CD14-positive monocyte (primary cell): ENCODE measurements around the gene ENTHD1. TPM values are rescaled to one million over a fixed set of nuclear protein-coding genes. Genes with fewer than 3 reads are reported as not detected.

Source experiments
- DNase-seq, 3 donors: peaks; one replicate each; pipeline ENCODE4 v3.0.0-alpha.2; 2011 to 2022
- H2AFZ ChIP-seq: 2 replicates; pipeline ENCODE4 v1.6.0; 2012; ENCODE audit warnings: mild to moderate bottlenecking, low read depth, low read length, inconsistent platforms; ENCODE audit not compliant: insufficient read depth, poor library complexity, severe bottlenecking
- H3K27ac ChIP-seq, 2 donors: 1 replicate in 1 of 2; 2 replicates in 1 of 2; pipeline ENCODE4 v1.5.1; 2012 to 2013; ENCODE audit warnings: low read length in 2 of 2, control low read depth in 1 of 2, inconsistent platforms in 1 of 2, low read depth in 1 of 2, mild to moderate bottlenecking in 1 of 2
- H3K27me3 ChIP-seq, 2 donors: one replicate each; pipeline versions ENCODE4 v1.6.0 to v1.6.1; 2011 to 2013; ENCODE audit warnings: low read length in 2 of 2; ENCODE audit not compliant: control insufficient read depth in 2 of 2, insufficient read depth in 2 of 2
- H3K36me3 ChIP-seq, 2 donors: replicated peaks in 1 of 2; 1 replicate in 1 of 2; 2 replicates in 1 of 2; pipeline versions ENCODE4 v1.5.1 to v1.6.1; 2012 to 2013; ENCODE audit warnings: low read length in 2 of 2, control low read depth in 1 of 2, inconsistent platforms in 1 of 2, mild to moderate bottlenecking in 1 of 2; ENCODE audit not compliant: insufficient read depth in 2 of 2, control insufficient read depth in 1 of 2
- H3K4me1 ChIP-seq, 2 donors: 1 replicate in 1 of 2; 2 replicates in 1 of 2; pipeline versions ENCODE4 v1.5.1 to v1.6.1; 2012 to 2013; ENCODE audit warnings: low read length in 2 of 2, control low read depth in 1 of 2, inconsistent platforms in 1 of 2, mild to moderate bottlenecking in 1 of 2, moderate library complexity in 1 of 2; ENCODE audit not compliant: insufficient read depth in 2 of 2, control insufficient read depth in 1 of 2
- H3K4me2 ChIP-seq: replicated peaks from 2 replicates; pipeline ENCODE3; 2012; ENCODE audit warnings: low read length, moderate library complexity, mild to moderate bottlenecking; ENCODE audit not compliant: poor library complexity, severe bottlenecking; ENCODE audit errors: extremely low read depth
- H3K4me3 ChIP-seq, 3 experiments: fragments of 200-600 bp in 1 of 3; sonication (generic) in 1 of 3; replicated peaks in 1 of 3; 1 replicate in 2 of 3; 2 replicates in 1 of 3; pipeline ENCODE4 v1.5.1; 2011 to 2013; ENCODE audit warnings: low read length in 3 of 3, mild to moderate bottlenecking in 3 of 3, control low read depth in 2 of 3, low read depth in 2 of 3, inconsistent platforms in 1 of 3, moderate library complexity in 1 of 3
- H3K79me2 ChIP-seq: 2 replicates; pipeline ENCODE4 v1.6.0; 2012; ENCODE audit warnings: mild to moderate bottlenecking, control low read depth, inconsistent platforms, low read length, moderate library complexity; ENCODE audit not compliant: insufficient read depth
- H3K9ac ChIP-seq: 2 replicates; pipeline ENCODE4 v1.6.0; 2017; ENCODE audit warnings: low read length, mild to moderate bottlenecking; ENCODE audit not compliant: insufficient read depth, poor library complexity, severe bottlenecking
- H3K9me3 ChIP-seq, 2 donors: replicated peaks in 1 of 2; 1 replicate in 1 of 2; 2 replicates in 1 of 2; pipeline versions ENCODE4 v1.5.1 to v1.6.1; 2012 to 2013; ENCODE audit warnings: low read length in 2 of 2, control low read depth in 1 of 2; ENCODE audit not compliant: control insufficient read depth in 1 of 2, insufficient read depth in 1 of 2
- H4K20me1 ChIP-seq: 2 replicates; pipeline ENCODE4 v1.6.0; 2012; ENCODE audit warnings: mild to moderate bottlenecking, low read length, control low read depth, moderate library complexity; ENCODE audit not compliant: insufficient read depth
- H3K27ac Mint-ChIP-seq, 7 donors: one replicate each; pipeline ENCODE4 v1.8.0; 2020; ENCODE audit warnings: mild to moderate bottlenecking in 7 of 7, mixed read lengths in 7 of 7, moderate library complexity in 6 of 7, inconsistent platforms in 2 of 7
- H3K27me3 Mint-ChIP-seq, 3 donors: one replicate each; pipeline ENCODE4 v1.8.0; 2021 to 2022; ENCODE audit warnings: low read depth in 3 of 3, mild to moderate bottlenecking in 3 of 3, mixed read lengths in 3 of 3, moderate library complexity in 3 of 3, inconsistent platforms in 1 of 3
- H3K36me3 Mint-ChIP-seq, 2 donors: one replicate each; pipeline ENCODE4 v1.8.0; 2020; ENCODE audit warnings: mixed read lengths in 2 of 2, inconsistent platforms in 1 of 2, mild to moderate bottlenecking in 1 of 2
- H3K4me1 Mint-ChIP-seq: one replicate; pipeline ENCODE4 v1.8.0; 2020; ENCODE audit warnings: mild to moderate bottlenecking, mixed read lengths
- H3K4me3 Mint-ChIP-seq, 2 donors: one replicate each; pipeline ENCODE4 v1.8.0; 2020; ENCODE audit warnings: mild to moderate bottlenecking in 2 of 2, mixed read lengths in 2 of 2, moderate library complexity in 1 of 2
- H3K9me3 Mint-ChIP-seq, 7 donors: one replicate each; pipeline ENCODE4 v1.8.0; 2020 to 2022; ENCODE audit warnings: mixed read lengths in 7 of 7, mild to moderate bottlenecking in 6 of 7, moderate library complexity in 6 of 7, inconsistent platforms in 2 of 7
- CTCF ChIP-seq: fragments of 200-600 bp; IDR thresholded peaks from one replicate; pipeline ENCODE4 v1.8.0; 2022; ENCODE audit warnings: antibody characterized with exemption, mild to moderate bottlenecking
- WGBS: methylation state at CpG from one replicate; pipeline ENCODE4 v1.1.5; 2013; ENCODE audit warnings: missing lambda C conversion rate; ENCODE audit not compliant: insufficient coverage; 5-methylcytosine and 5-hydroxymethylcytosine counted together
- intact Hi-C, 2 donors: fragments of 100-400 bp; cut with micrococcal nuclease; formaldehyde crosslinking; loops; one replicate each; pipeline versions ENCODE4 v1.15.0 to v1.15.1; 2023
- polyA plus RNA-seq, 3 donors: library from polyadenylated mRNA; depleted of rRNA in 1 of 3; unstranded in 2 of 3; stranded (reverse) in 1 of 3; fragments of 300-500 nt in 2 of 3; fragments of >200 nt in 1 of 3; fragmentation: Illumina TruSeq in 2 of 3; gene quantifications; 1 replicate in 2 of 3; 2 replicates in 1 of 3; pipeline ENCODE4 v1.2.3, GENCODE V29; 2012 to 2021

The ENTHD1 gene
- polyA plus RNA-seq, 3 donors, result not detected

- Mint-ChIP-seq H3K9me3 (peaks cover 0 to 9% (median 5%) of the 10 kb centered on the region in 7 donors), H3K4me3 (no peak overlapping the region), H3K36me3 (no peaks in the 10 kb centered on the region), H3K4me1 (peaks cover 7% of the 10 kb centered on the region), H3K27ac (no peak overlapping the region), H3K27me3 (peaks cover 1 to 5% (median 3%) of the 10 kb centered on the region in 3 donors)
- Histone ChIP-seq H3K4me2 (no peak overlapping the region), H3K27me3 (peaks cover 0 to 2% of the 10 kb centered on the region in 2 donors), H3K27ac (no peak overlapping the region), H3K4me1 (no peaks in the 10 kb centered on the region), H3K4me3 (no peak overlapping the region), H2AFZ (no peak overlapping the region), H3K9ac (no peak overlapping the region), H3K9me3 (no peaks in the 10 kb centered on the region), H3K36me3 (no peaks in the 10 kb centered on the region), H4K20me1 (no peaks in the 10 kb centered on the region), H3K79me2 (no peaks in the 10 kb centered on the region)
- intact Hi-C loops, result no loop called here
- TF ChIP-seq CTCF, result no peak
- DNase-seq, result no peak
- no CpG with 5 or more reads among the region's 2 CpGs for WGBS
Observed at GRCh38 chr22:39771486-39771885, 122.1 kb downstream of the ENTHD1 start.

- H3K36me3 ChIP-seq, result no peaks in the 10 kb centered on the region
- Mint-ChIP-seq H3K9me3 (peaks cover 0 to 6% (median 3%) of the 10 kb centered on the region in 7 donors), H3K4me1 (no peaks in the 10 kb centered on the region), H3K27me3 (peaks cover 3 to 13% (median 4%) of the 10 kb centered on the region in 3 donors), H3K36me3 (no peaks in the 10 kb centered on the region), H3K27ac (no peak overlapping the region), H3K4me3 (no peak overlapping the region)
- no peak for DNase-seq
- H3K4me1 ChIP-seq, result no peaks in the 10 kb centered on the region
- H3K4me2 ChIP-seq, result no peak overlapping the region
- intact Hi-C loops, result no loop called here
- H4K20me1 ChIP-seq, result no peaks in the 10 kb centered on the region
- 100% methylated on average over 2 of the region's 2 CpGs for WGBS
- no peaks in the 10 kb centered on the region for H3K9me3 ChIP-seq
- peaks cover 6 to 7% of the 10 kb centered on the region in 2 donors for H3K27me3 ChIP-seq
- no peak overlapping the region for H3K4me3 ChIP-seq
- H3K9ac ChIP-seq, result no peak overlapping the region
- H2AFZ ChIP-seq, result no peak overlapping the region
- no peak overlapping the region for H3K27ac ChIP-seq
- no peaks in the 10 kb centered on the region for H3K79me2 ChIP-seq
- no peak for TF ChIP-seq CTCF
Observed at GRCh38 chr22:39765661-39766060, 127.9 kb downstream of the ENTHD1 start.
